Measurements from ENCODE around the gene LAD1. TPM values are rescaled to one million over a fixed set of nuclear protein-coding genes. Genes with fewer than 3 reads are reported as not detected.

Gene LAD1
- total RNA-seq, 1 experiment from 2014 or later, result not detected

DNA sequence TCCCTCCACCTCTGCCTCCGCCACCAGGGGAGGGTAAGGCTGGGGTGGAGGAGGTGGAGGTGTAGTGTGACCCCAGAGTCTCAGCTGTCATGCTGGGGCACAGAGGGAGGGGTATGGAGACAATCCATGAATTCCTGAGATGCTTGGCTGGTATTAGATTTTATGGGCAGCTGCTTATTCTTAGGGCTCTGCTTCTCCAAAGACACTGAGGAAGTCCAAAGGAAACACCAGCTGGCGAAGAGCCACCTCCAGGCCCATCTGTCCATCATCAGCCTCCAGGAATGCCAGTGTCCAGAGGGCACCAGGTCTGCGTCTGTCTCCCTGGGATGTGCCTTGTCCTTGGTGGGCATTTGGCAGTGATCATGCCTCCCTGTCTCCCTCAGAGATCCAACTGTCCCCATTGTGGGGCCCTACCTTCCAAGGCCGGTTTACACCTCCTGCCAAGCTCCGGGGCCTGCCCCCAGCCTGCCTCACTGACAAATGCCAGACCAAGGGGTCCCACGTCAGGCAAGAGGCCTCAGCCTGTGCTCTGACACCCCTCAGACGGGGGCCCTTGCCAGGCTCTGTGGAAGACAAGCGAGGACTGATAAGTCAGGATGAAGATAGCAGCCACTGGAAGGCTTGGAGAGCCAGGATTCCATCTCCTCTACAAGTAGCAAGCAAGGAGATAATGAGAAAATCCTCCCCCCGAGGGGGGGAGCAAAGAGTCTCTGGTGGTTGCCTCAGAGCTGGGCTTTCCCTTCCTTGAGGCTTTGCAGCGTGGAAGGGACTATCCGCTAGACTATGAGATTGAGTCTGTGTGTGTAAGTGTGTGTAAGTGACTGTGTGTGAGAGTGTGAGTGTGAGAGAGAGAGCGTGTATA is 20.9 kb upstream of the LAD1 start:
- DNase-seq (ENCODE audit: low spot score), result no peak

DNA sequence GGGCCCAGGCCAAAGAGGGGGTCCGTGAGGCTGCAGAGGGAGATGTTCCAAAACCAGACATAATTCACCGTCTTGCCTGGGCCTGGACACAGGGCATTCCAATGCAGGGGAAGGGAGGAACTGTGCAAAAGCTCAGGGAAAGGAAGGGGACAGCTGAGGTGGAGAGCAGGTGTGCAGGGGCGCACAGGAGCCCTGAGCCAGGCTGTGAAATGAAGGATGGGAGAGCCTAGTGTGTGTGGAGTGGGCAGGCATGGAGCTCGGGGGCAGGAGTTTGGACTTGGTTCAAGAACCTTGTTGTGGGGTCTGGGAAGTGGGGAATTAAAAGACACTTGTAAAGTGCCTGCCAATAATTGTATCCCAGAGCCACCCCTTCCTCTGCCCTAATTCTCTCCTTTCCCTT is 20.1 kb upstream of the LAD1 start:
- DNase-seq (ENCODE audit: low spot score), result no peak

DNA sequence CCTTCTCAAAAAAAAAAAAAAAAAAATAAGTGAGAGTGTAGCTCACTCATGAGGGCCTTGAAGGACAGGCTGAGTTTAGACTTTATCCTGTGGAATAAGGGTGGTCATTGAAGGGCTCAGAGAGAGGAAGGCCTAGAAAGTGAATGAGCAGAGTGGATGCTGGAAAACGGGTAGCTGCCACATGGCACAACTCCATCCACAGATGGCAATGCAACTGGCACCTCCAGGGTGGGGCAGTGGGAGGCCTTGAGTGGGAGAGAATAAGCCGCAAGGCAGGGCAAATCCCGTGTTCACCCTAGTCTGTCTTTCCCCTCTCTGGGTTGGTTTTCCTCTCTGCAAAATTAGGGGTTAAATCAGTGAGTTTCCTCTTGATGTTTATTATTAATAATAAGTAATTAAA is 19.3 kb upstream of the LAD1 start:
- DNase-seq (ENCODE audit: low spot score), result no peak

DNA sequence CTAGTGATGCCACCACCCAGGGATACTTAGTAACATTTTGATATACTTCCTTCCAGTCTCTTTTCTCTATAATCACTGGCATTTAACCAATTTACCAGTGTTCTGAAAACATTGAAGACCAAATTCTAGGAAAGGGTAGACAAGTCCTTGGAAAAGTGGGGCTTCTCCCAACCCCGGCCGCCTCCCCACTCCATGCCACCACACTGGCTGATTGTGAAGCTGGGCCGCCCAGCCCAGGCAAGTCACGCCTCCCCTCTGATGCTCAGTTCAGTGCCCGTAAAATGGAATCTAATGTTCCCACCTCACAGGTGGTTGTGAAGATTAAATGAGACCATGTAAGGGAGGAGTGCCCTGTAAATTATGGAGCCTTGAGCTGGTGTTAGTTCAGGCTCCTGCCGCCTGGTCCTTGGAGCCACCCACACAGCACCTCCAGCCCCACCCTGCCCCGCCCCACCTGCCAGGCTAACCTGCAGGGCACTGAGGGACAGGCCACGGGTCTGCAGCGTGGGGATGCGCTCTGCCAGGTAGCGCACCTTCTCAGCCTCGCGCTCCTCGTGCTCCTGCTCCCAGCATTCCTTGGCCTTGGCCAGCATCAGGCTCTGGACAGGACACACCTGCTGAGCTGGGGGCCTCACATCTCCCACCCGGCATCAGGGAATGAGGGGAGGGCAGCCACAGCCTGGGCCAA is 15.1 kb upstream of the LAD1 start:
- DNase-seq (ENCODE audit: low spot score), result no peak

DNA sequence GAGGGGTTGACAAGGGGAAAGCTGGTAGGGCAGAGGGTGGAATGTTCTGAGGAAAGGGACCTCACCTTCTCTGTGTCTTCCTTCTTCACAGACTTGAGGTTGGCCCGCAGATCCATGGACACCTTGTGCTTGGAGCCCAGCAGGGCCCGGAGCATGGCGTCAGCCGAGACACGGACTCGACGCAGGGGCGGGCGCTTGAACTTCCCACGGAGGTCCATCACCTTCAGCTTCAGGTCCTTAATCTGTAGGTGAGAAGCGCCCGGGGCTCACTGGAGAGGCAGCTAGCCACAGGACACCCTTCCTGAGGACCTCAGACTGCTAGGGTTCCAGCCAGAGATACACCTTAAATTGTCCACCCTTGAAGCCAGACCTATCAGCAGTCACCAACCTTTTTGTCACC is 12.2 kb upstream of the LAD1 start:
- DNase-seq (ENCODE audit: low spot score), result no peak

DNA sequence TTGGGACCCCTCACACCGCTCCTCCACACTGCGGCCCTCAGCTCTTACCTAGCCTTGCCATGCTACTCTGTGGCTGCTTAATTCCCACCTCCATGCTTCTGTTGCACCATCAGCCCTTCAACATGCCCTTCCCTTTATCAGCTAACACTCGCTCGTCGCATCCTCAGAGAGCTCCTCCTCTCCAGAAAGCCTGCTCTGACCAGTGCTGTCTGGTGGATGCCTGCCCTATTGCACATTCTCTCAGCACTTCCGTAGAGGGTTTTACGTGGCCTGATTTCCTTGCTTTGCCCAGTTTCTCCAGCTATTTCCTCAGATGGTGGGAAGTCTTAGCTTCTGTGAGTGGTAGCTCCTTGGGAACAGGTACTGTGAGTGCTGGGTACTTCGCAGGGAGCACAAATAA is 10.3 kb upstream of the LAD1 start:
- no peak for DNase-seq (ENCODE audit: low spot score)

DNA sequence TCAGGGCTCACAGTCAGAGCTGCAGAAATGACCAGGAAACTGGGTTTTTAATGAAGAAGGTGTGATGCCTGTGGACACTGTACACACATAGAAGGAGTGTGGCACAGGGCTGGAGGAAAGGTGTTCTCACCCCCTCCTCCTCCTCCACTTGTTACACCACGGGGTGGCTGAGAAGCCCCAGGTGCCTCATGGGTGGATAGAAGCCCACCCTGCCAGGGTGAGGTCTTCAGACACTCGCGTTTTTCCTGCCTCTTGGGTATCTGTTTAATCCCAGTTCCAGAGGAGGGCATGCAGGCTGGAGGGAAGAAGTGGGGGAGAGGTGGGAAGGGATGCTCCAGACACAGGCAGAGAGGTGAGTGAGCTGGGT is 9.7 kb upstream of the LAD1 start:
- DNase-seq (ENCODE audit: low spot score), result no peak

DNA sequence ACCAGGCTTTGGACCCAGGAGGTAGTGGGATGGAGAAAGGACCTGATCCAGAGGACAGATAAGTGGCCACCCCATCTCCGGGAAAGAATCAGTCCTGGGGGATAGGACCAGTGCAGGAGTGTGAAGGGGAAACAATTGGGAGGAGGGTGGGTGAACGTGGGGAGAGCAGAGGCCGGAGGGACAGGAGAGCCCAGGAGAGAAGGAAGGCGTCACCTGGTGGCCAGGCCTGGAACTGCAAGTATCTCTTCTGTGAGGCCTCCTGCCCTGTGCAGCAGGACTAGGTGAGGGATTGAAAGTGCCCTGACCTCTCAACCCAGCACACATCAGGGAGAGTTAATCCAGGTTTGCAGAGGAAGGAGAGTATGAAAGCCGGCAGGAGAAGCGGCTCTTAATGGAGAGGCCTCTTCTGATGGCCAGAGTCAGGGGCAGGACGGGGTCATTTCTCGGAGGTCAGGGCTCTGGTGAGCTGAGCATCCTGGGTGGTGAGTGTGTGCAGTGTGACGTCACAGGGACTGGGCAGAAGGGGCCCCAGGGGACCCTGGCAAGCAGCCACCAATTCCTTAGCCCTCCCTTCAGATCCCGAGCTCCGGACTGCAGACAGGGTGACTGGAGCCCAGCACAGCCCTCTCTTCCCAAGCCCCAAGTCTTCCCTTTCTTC is 9.2 kb upstream of the LAD1 start:
- peak; percentile 60 for DNase-seq (ENCODE audit: low spot score)

DNA sequence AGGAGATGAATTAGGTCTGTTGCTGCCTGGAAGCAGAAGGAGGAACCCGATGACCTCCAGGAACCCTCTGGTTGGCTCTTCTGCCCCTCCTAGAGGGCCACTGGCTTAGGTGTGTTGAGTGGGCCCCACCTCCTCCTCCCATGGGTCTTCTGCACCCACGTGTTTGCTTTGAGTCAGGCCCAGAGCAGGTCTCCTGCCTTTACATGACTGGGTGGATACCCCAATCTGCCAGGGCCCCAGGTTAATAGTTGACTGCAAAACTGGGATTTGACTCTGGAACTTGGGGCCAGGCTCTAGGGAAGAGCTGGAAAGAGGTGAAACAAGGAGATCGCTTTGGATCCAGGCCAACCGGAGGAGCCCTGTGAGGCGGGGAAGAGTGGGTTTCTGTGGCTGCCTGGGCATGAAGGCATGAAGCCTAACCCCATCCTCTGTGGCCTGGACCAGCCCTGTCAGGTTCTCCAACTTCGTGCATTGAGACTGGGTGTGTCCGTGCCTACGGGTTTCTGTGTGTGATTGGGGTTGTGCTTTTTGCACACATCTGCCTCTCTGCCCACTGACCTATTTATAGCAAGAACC is 7.8 kb upstream of the LAD1 start:
- no peak for DNase-seq (ENCODE audit: low spot score)

DNA sequence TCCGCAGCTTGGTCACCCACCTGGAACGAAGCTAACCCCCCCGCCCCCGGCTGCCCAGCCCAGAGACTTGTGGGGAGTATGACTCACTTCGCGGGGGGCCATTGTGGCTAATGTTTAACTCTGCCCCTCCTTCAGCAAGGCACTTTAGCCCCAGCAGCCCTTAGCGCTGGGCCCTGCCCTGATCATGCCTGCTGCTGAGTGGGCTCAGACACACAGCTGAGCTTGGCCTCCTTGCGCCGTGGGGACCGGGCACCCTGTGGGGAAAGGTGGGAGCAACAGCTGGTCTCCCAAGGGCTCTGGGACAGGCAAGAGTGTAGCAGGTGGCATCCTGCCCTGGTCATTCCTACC is 6.3 kb upstream of the LAD1 start:
- DNase-seq (ENCODE audit: low spot score), result no peak

DNA sequence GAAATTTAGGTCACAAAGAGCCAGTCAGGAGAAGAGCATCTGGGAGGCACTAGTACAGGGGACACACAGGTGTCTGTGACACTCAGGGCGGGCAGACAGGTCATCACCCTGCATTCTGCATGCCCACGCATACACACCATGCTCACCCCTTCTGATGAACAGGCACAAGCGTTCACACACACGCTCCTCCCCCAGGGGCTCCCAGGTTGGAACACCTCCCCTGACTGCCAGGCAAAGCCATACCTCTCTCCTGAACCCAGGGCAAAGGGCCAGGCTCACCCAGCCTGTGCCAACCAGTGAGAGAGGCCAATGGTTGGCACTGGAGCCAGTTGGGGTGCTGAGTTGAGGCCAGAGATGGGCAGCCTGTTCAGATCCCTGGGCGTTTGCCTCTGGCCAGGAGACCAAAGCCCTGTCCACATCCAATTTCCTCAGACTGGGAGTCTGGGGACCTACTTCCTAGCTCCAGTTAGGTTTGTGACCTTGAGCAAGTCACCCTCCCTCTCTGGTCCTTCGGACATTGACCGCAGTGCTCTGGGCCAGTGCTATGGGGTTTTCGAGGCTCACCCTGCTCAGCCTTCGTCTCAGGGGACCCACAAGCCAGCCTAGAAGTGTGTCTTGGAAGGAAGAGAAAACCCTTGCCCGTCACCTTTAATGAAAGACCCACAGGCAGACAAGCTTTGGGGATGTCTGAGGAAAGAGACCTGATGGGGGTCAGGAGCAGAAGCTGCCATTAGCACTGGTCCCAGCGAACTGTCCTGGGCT is 5.8 kb upstream of the LAD1 start:
- DNase-seq (ENCODE audit: low spot score), result no peak

DNA sequence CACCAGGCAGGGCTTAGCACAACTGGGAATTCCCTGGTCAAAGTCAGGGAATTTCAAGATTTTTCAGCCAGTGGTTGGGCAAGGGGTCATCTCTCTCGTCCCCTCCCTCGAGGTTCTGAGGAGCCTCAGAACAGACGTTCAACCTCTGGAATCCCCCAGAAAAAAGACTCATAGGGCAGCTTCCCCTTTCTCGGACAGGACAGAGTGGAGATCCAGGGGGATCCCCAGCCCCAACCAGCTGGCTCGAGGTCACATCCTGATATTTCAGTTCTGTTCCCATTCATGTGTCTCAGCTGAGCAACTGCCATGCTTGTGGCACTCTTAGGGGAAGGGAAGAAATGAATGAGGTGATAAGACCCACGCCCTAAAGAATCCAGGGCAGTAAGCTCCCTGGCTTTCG is 4.9 kb upstream of the LAD1 start:
- no peak for DNase-seq (ENCODE audit: low spot score)

DNA sequence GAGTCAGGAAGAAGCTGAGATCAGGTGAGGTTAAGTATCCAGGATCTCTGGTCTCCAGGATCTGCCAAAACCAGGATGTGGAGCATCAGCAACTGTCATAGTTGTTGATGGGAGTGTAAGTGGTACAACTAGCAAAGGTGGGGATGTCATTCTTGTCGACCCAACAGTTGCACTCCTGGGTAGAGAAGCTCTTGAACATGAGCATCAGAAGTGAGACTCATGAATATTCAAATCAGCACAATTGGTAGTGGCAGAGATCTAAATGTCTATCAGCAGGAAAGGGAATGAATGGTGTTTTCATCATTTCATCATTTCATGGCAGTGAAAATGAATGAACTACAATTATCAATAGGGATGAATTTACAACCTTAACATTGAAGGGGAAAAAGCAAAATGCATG is 4.2 kb upstream of the LAD1 start:
- DNase-seq (ENCODE audit: low spot score), result no peak

DNA sequence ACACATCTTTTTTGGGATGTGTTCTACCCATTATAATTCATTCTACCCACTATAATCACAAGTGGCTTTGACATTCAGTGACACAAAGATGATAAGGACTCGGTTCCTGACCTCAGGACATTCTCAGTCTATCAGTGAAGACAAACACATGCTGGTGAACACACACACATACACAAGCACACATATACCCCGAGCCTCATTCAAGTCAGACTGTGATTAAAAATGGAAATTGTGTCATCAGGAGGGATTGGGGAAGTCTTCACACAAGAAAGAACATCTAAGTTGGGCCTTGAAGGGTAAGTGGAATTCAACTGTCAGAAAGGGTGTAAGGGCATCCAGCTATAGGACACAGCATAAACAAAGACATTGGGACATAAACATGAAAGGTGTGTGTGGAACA is 2.6 kb upstream of the LAD1 start:
- DNase-seq (ENCODE audit: low spot score), result no peak

DNA sequence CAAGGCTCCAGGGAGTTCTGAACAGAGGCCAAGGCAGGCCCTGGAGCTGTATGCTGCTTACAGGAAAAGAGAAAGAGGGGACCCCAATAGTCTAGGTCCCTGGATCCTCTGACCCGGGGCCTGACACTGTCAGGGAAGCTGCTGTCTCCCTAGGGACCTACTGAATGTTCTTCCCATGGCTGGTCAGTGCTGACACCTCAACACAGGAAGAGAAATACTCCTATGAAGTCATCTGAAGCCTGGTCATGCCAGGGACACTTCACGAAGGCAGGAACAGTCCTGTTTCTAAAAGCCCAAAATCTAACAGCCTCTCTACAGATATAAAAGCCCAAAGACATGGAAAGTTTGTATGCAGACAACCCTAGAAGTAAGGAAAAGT is 1.7 kb upstream of the LAD1 start:
- no peak for DNase-seq (ENCODE audit: low spot score)

DNA sequence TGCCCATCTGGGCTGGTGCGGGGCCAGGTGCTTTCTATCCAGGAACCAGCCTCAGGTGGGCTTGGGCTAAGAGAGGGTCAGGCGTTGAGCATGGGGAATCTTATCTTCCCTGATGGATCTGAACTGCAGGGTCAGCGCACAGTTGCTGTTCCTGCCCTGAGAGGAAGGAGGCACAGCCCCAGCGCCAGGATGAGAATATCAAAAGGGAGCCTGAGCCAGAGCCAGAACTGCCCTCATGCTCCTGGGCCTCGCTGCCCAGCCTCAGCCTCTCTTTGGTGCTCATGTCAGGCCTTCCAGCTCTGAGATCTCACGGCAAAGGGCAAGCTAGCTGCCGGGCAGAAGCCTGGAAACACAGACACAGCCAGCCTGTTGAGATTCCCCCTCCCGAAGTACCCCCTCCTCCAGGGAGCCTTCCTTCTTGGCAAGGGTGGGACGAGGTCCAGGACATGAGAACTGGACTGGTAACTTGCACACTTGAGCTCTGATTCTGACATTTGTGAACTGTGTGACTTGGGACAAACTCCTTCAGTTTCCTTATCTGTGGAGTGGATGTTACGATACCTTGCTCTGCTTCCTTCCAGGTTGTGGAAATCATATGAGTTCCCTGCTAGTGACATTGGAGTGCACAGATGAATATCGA is 1.2 kb upstream of the LAD1 start:
- no peak for DNase-seq (ENCODE audit: low spot score)

DNA sequence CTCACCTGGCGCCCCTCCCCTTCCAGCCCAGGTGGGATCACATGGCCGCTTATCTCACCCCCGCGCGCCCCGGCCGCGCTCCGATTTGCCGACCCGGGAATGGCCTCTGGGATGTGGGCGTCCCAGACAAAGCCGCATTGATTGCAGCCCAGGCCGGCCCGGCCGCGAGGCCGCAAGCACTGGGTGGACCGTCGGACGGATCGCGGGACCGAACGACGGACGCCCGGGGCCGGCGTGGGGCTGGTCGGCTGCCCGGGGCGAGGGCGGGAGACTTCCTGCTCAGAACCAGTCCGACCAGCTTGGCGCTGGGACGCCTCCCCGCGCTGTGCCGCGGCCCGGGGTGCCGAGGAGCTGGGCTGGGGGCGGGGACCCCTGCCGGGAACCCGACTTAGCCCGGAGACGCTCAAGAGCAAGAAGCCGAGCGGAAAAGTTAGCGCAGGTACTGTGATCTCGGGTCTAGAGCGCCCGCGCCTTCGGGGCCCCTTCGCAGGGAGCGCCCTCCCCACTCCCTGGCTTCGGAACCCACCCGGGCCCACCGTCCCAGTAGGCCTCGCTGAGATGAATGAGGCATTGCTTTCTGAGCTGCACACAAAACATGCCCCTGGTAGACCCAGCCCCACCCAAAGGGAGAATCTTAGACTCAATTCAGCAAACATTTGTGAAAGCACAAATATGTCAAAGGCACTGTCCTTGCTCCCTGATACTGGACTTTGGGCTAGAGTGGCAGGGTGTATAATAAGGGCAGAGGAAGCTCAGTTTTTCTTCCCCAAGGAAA is 415 bp upstream of the LAD1 start:
- DNase-seq (ENCODE audit: low spot score), result no peak

DNA sequence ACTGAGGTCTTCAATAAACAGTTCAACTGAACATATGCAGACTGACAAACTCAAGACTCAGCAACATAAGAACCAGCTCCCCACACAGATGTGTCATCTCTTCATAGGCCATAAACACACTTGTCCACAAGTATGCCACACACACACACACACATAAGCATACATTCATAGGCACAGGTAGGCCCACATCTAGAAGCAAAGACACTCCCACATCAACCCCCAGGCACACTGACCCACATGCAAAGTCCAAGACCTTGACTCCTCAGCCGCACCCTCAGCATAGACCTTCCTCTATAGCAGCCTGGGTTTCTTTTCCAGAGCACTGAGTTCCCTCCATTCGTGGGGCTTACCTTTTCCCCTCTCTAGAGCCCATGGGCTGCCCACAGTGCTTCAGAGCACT is 1.4 kb downstream of the LAD1 start:
- DNase-seq (ENCODE audit: low spot score), result no peak

DNA sequence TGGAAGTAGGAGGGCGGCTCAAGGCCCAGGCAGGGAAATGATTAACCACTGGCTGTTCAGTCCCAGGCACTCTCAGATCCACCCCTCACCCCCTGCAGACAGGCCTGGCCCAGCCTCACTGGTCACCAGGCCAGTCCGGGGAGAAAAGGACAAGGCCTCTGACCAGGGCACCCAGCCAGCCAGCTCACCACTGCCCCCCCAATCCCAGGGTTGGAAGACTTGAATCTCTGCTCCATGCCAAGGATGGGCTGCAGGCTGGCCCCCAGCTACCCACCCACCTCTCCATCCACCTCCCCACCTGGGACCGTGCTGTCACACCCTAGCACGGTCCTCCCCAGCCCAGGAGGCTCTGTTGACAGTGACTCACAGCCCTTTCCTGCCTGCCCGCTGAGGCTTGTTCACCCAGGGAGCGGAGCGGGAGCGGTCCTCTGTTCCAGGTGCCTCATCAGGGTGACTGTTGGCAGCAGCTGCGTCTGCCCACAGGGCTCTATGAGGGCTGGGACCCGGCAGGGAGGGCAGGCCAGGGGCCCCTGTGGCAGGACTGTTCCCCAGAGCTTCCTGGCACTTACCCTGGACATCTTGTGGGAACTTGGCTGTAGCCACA is 2.2 kb downstream of the LAD1 start:
- DNase-seq (ENCODE audit: low spot score), result peak; percentile 16

DNA sequence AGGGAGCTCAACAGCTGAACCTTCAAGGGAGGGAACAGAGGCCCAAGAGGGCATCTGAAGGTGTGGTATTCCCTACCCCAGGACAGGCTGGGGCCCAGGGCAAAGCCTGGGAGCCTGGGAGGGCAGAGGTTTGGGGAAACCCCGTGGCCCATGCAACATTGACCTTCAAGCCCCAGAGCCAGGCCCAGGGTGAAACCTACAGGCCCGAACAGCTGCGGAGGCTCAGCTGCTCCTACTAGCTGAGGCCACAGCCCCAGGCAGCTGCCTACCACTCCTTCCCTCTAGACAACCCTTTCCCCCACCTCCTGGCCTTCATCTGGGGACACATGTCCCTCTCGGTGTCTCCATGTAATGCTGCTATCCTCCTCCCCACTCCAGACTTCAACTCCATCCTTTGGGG is 3.2 kb downstream of the LAD1 start:
- no peak for DNase-seq (ENCODE audit: low spot score)
